NCI-H146 treated with DMSO at 0.1 percent for 48 hours (cell line): Measurements from ENCODE around the gene TBCD.

Experiments used
- DNase-seq: peaks from one replicate; lab custom pipeline; 2025; ENCODE audit not compliant: unreplicated experiment; lab: John Stamatoyannopoulos, UW

Gene TBCD

DNA sequence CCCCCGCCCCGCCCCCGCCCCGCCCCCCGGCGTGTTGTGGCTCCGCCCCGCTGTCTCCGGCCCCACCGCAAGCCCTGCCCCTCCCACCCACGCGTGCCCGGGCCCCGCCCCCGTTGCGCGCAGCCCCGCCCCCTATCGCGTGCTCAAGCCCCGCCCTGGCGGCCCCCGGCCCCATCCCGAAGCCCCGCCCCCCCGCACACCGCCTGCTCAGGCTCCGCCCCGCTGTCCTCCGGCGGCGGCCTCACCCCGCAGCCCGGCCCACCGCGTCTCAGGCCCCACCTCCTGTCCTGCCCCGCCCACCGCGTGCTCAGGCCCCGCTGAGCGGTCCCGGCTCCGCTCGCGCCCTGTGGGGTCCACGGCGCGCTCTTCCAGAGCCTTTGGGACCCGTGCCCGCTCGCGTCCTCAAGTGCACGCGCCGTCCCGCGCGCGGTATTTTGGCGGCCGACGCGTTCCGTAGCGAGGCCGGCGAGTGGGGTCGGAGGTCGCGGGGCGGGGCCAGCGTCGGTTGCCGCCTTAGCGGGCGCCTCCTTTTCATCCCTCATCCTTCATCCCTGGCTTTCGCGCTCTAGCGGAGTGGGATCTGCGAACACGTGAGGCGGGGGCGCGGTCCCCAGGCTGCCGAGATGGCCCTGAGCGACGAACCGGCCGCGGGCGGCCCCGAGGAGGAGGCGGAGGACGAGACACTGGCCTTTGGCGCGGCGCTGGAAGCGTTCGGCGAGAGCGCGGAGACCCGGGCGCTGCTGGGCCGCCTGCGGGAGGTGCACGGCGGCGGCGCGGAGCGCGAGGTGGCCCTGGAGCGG, at the start of gene TBCD:
Gene TBCD (plus strand): TSS at position 495 of the 800 bp plus-strand sequence. CDS start 129 bp downstream, at position 624.
- DNase-seq = peak; percentile 77

DNA sequence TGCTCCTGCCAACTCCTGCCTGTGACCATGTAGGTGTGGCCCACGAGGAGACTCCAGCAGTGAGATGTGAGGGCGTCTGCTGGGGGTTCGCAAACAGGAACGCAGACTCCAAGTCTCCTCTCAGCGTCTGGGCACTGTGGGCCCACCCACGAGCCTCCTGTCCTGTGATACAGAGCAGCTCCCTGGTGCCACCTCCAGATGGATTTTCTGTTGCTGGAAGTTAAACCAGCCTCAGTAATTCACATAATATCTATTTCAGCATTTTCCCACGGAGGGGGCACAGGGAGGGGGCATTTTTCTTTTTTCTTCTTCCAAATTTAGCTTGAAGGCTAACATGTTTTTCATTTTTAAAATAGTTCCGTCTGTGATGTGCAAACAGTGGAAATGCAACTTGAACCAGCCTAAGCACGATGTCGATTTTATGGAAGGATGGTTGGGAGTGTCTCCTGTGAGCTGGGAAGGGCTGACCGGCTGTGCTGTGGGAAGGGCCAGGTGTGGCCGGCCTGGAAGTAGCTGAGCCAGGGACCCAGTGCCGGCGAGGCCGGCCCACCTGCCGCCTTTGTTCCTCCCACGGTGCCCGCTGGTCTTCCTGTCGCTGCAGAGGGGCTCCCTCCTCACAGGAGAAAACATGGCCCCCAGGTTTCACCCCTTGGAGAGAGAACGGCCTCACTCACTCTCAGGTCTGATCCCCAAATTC, 49.5 kb upstream of the TBCD start:
- DNase-seq = no peak

DNA sequence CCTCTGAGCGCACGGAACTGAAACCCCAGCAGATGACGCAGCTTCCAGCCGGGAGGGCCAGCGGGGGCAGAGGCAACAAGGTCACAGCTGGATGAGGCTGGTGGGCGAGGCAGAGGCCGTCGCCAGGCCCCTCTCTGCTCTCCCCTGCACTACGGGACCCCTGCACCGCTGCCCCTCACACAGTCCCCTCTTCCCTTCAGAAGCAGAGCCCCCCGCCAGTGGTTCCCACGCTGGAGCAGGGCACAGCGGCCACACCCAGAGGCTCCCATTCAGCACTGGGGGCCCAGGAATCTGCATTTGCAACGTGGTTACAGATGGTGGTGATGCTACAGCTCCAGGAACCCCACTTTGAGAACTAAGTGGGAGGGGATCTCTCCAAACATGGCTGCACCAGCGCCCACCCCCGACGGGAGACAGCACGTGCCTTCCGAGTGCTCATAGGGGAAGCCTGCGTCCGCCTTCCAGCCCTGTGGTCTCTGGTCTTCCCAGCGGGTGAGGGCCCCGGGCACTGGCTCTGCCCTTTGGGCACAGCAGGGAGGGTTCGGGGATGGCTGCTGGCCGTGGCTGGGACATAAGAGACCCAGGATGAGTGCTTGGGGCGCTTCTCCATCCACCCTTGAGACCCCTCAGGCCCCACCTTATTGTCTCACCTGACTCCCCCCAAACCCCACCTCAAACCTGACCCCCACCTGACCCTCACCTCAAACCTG, 48.7 kb upstream of the TBCD start:
- no peak for DNase-seq

DNA sequence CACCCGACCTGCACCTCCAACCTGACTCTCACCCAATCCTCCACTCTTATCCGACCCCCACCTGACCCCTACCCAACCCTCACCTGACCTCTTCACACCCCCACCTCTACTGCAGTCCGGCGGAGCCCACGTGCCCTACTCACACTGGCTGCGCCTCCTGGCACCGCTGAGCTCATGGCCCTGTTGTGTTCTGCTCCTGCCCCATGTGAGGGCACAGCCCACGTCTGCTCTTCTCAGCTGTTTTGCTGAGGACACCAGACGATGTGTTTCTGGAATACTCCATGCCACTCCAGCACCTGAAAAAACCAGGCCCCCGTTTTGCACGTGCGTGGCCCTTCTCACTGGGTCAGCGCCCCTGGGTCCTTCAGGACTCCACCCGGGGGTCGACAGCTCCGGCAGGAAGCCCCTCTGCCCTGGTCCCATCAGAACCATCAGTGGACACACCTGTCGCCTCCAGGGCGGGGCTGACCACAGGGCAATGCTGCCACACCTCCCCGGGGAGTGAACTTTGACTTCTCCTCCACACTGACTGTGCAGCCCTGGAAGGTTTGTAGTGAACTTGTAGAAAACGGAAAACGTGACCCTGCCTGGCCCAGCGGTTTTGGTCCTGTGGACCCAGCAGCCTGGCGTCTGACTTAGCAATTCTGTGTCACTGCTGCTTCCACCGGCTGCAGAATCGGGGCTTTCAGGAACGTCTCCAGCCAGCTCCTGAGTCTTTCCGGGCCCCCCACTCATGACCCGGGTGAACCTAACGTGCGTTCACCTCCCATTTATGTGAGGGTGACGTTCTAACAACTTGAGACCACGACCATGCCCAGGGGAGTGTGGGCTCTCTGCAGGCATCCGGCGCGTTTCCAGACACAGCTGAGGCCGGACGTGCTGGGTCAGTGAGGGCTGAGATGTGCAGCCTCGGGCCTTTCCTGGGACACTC, 47.7 kb upstream of the TBCD start:
- no peak for DNase-seq

DNA sequence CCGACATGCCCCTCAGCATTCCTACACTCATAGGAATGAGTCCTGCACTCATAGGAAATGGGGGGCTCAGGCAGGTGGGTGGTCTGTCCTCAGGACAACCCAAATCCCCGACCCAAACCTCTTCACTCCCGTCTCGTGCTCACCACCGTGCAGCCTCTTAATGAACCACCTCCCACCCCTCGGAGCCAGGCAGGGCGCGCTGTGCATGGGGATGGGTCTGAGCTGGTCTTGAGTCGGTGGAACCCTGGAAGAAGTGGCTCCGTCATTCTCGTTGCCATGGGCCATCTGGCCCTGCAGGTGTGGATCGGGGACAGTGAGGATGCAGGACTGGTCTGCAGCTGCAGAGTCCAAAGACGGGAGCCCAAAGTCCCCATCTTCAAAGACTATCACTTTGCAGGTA, 47.0 kb upstream of the TBCD start:
- DNase-seq = no peak

DNA sequence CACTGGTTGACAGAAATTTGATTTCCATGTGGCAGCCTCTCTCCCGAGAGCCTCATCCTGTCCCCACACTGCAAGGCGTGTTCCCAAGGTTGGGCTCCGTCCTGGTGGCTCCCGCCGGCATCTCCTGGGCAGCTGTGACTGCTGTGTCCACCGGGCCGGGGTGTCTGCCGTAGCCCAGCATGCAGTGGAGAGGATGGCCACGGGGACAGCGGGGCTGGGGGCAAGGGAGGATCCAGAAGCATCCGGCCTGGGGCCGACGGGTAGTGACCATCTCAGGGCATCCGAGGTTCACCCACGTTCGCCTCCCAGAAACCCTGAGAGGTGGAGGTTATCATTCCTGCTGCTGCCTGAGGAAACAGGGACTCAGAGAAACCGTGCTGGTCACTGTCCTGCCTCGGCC, 46.1 kb upstream of the TBCD start:
- no peak for DNase-seq

DNA sequence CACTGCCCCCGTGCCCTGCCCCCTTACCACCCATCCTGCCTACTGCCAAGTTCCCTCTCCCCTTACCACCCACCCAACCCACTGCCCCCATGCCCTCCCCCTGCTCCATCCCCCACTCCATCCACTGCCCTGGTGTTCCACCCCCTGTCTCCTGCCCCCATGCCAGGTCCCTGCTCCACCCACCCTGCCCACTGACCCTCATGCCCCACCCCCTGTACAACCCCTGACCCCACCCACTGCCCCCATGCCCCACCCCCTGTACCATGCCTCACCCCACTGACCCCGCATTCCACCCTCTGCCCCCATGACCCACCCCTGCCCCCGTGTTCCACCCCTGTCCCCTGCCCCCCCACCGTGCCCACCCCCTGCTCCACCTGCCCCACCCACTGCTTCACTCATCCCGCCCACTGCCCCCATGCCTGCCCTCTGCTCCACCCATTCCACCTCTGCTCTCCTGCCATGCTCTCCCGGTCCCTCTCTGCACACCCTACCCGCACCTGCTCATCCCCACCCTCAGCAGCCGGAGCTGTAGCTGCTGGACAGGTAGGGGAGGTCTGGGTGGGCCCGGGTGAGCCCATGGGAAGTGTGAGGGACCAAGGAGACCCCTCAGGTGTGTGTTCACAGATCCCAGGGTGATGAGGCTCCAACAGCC, 42.7 kb upstream of the TBCD start:
- no peak for DNase-seq

DNA sequence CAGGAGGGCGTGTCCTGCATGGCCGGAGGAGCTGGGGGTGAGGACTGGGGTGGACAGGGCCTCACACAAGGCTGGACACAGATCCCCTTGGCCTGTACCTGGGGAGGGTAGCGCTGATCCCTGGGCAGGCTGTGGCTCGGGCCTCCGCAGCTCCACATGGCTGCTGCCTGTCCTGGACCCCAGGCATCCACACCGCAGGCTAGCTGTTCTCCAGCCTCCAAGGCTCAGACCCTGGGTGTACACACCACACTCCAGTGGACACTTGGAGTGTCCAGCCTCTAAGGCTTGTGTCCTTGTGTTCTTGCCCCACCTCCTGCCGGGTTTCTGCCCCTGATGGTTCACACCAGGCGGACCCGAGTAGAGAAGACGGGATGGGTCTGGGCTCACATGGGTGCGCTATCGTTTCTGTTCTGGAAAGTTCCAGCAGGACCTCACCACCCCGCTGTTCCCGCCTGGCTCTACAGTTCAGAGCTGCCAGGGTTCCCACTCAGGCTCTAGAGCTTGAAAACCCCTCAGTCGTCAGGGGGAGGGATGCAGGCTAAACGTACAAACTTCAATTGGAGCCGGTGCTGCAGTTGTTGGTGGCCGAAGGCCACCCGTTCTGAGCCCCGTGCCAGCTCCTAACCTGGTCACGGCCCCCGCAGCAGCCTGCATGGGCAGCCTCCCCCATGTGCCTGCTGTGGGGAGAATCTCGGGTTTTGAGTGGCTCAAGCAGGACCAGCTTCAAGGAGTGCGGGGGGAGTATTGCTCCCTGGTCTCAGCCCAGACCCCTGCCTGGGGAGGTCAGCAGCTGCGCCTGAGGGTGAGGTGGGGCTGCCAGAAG, 42.0 kb upstream of the TBCD start:
- DNase-seq = no peak

DNA sequence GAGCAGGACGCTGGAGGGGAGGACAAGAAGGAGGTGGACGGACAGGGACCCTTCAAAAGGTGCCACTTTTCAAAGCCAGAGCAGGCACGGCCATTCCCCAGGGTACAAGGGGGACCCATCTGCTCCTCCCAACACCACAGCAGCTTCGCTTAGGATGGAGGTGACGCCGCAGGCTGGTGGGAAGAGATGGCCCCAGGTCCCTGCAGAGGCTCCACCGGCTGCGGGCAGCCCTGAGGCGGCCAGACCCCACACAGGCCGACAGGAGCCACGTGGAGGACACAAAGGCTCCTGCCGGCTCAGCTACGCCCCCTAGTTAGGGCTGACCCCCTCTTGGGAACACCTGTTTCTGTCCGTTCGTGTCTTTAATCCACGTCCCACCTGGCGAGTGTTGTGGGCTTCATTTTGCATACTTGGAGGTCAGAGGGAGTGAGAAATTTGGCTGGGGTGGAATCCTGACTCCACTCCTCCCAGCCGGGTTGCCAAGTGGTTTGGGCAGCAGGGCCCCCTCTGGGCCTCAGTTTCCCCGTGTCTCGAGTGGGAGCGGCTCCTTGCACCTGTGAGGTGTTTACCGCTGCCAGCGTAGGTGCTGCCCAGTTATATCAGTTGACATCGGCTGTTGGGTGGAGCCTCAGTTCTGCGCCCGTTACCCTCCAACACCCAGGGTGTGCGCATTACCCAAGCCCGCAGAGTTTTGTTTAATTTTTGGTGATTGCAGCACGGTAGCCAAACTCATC, 41.2 kb upstream of the TBCD start:
- DNase-seq = no peak

DNA sequence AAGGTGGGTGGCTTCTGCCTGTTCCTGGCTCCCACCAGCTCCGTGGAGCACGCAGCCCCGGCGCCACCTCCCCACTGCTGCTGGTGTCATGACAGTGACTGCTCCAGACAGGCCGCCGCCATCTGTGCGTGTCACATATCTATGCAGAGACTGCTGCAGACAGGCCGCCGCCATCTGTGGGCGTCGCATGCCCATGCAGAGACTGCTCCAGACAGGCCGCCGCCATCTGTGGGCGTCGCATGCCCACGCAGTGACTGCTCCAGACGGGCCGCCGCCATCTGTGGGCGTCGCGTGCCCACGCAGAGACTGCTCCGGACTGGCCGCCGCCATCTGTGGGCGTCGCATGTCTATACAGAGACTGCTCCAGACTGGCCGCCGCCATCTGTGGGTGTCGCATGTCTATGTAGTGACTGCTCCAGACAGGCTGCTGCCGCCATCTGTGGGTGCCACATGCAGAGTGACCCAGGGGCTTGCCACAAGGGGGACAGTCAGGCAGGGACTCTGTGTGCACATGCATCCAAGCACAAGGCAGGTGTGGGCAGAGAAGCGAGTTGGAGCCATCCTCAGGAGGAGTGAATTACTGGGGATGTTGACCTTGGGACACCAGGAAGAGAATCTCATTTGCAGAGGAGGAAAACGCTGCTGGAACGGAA, 38.7 kb upstream of the TBCD start:
- DNase-seq = no peak

DNA sequence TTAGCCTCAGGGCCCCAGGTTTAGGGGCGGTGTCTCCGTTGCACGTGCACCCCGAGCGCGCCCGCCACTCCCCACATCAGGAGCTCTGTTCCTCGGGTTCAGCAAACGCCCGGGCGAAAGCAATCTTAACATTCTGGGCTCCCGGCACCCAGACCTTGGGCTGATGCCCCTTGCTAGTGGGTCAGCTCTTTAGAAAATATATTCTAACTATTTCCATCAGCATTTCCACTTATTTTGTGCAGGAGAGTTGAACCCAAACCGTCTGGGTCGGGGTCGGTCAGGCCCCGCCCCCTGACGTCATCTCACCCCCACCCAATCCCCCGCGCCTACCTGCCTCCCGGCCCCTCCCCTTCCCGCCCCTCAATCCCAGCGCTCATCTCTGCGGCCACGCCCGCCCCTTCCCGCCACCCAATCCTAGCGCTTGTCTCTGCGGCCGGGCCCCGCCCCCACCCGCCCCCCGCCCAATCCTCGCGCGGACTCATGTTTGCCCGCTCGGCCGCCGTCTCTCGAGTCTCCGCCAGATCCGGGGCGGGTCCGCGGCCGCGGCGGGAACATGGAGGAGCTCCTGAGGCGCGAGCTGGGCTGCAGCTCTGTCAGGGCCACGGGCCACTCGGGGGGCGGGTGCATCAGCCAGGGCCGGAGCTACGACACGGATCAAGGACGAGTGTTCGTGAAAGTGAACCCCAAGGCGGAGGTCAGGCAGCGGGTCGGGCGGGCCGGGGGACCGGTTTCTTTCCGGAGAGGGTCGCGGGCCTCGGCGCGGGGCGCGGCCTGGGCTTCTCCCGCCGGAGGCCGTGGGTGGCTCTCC, 35.5 kb upstream of the TBCD start, which contains the start of gene FN3KRP:
Gene FN3KRP (plus strand): TSS at position 504 of the 808 bp plus-strand sequence. CDS start 50 bp downstream, at position 554.
- peak; percentile 67 for DNase-seq

DNA sequence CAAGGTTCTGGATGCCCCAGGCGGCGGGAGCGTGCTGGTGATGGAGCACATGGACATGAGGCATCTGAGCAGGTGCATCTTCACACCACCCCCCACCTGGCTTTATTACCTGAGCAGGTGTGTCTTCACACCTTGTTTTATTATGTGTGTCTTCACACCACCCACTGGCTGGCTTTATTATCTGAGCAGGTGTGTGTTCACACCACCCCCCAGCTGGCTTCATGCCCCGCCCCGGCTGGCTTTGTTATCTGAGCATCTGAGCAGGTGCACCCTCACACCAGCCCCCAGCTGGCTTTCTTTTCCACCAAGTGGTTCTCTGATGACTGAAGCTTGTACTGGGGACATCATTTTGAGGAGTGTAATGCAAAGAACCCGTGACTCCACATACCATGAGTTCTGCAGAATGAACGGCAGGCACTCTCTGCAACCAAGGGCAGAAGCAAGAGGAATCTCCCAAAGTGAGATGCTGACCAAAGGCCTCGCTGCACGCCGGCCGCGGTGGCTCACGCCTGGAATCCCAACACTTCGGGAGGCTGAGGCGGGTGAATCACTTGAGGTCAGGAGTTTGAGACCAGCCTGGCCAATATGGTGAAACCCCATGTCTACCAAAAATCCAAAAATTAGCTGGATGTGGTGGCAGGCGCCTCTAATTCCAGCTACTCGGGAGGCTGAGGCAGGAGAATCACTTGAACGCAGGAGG, 32.7 kb upstream of the TBCD start:
- no peak for DNase-seq

DNA sequence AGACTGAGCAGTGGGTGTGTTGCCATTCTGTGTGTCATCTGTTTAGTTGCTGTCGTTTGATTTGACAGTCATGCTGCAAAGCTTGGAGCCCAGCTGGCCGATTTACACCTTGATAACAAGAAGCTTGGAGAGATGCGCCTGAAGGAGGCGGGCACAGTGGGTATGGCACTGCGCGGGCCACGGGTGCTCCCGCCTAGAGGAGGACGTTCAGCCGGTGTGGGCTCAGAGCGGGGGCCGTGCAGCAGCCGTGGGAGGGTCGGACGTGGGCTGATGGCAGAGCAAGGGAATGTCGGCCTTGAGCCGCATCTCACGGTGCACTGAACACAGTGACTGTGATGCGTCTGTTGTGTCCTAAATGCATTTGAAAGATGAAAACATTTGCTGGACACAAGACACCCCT, 31.7 kb upstream of the TBCD start:
- DNase-seq = no peak

DNA sequence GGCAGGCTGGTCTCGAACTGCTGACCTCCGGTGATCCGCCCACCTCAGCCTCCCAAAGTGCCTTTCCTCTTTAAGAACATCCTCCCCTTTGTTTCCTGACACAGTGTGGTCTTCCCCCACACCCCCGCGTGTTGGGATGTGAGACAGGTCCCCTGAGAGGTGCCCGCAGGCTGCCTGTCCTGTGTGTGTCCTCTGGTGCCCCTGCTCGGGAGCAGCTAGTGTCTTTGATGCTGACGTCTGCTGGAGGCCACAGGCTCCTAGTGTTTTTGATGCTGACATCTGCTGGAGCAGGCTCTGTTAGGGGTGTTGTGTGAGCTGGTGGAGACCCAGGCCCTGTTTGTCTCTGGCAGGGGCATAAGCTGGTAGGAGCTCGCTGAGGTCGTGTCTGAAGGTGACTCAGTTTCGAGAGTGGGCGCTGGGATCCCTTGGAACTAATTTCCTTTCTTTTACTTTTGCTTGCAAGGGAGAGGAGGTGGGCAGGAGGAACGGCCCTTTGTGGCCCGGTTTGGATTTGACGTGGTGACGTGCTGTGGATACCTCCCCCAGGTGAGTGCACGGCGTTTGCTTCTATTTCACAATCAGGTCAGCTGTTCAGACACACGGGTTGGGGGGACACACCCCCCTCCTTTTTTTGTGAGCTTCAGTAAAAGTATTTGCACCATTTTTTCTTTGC, 29.4 kb upstream of the TBCD start:
- DNase-seq = no peak

DNA sequence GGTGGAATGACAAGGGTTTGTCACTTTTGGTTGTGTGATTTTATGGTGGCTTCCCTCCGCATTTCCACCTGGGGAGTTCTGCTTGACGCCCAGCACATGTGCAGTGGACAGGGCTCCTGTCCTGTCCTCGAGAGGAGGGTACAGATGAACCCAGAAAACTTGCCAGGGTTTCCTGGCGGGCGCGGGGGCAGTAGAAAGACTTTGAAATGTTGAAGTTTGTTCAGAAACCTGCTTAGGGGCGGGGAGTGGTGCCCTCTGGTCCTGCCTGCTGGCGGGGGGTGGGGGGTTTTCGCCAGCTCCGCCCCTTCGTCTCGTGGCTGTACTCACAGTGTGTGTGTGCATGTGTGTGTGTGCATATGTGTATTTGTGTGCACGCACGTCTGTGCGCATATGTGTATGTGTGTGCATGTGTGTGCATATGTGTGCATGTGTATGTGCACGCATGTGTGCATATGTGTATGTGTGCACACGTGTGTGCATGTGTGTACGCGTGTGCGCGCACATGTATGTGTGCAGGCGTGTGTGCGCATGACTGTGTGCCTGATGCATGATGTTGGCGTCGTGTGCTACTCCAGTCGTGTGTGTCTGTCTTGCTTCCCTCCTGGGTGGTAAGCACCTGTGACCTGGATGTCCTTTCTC, 28.6 kb upstream of the TBCD start:
- no peak for DNase-seq

DNA sequence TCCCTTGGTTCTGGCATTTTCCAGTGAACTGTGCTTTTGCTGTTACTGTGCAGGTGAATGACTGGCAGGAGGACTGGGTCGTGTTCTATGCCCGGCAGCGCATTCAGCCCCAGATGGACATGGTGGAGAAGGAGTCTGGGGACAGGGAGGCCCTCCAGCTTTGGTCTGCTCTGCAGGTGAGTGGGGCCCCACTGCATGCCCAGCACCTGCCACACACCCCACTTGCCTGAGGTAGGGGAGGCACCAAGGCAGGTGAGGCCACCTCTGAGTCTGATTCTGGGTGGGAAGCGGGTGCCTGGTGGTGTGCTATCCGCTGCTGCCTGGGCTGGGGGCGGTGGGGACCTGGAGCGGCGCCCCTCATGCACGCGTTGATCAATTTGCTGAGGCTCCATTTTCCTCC, 25.4 kb upstream of the TBCD start:
- DNase-seq = no peak
